ENCODE measurements around the gene LRRC74B. TPM values are rescaled to one million over a fixed set of nuclear protein-coding genes. Genes with fewer than 3 reads are reported as not detected.

The LRRC74B gene, protein sequence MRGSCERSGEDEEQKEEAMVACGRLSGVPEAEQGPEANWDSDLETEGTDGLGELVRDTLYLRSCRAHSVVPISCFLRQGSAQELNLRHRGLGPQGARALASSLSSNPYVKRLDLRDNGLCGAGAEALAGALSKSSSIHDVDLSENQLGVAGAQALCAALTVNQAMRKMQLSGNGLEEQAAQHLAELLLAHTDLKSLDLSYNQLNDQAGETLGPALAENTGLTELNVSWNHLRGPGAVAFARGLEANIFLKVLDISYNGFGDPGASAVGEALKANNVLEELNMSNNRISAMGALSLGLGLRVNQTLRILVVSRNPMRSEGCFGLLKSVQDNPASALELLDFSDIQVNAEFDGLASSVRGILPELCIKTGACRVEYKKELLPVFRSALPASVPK
- not detected for total RNA-seq

DNA sequence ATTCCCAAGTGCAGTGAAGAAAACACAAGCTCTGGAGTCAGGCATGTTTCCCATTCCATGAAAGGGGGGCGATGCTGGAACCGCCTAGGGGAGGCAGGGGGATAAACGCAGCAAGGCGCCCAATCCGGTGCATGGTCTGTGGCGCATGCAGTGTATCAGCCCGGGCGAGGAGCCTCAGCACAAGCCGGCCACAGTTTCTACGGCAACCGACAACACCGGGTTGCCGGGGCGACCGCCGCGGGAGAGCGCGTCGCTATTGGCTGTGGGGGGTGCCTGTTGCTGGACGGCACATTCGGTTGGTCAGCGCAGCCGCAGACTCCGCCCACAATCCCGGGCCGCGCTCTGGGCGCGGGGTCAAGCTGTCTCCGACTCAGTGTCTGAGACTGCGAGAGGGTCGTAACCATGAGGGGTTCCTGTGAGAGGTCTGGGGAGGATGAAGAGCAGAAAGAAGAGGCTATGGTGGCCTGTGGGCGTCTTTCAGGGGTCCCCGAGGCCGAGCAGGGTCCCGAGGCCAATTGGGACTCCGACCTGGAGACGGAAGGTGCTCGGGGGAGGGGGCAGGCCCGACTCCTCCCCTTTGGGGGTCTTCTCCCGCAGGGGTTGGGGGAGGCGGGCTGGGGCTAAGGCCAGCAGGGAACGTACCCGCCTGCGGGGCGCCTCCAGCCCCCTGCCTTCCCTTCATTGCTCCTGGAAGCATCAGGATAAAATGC lies at the start of gene LRRC74B:
Gene LRRC74B (plus strand): TSS at position 362 of the 710 bp plus-strand sequence. CDS start 41 bp downstream, at position 403.
- ATAC-seq, result peak; percentile 98
- ChIA-PET CTCF (interaction anchor here (1.5 kb wide), 1 partner anchor 25 kb away, joined by 5 read pairs; no protein-coding TSS in a partner anchor), POLR2A (no interaction called here)
- Mint-ChIP-seq H3K9me3 (no peaks in the 10 kb centered on the region), H3K36me3 (ENCODE audit: low read depth) (no peaks in the 10 kb centered on the region), H3K4me3 (peak within 1 kb of the TSS; percentile 47), H3K27me3 (peaks cover 19% of the 10 kb centered on the region), H3K4me1 (ENCODE audit: low read depth) (peaks cover 15% of the 10 kb centered on the region), H3K27ac (peak within 1 kb of the TSS; percentile 66)
- intact Hi-C loops (cut with micrococcal nuclease), result loop anchor here (10.0 kb wide), 1 partner anchor 49 kb away; no protein-coding TSS in a partner anchor
- peak; percentile 83 for DNase-seq
- TF ChIP-seq, protein P1, sequence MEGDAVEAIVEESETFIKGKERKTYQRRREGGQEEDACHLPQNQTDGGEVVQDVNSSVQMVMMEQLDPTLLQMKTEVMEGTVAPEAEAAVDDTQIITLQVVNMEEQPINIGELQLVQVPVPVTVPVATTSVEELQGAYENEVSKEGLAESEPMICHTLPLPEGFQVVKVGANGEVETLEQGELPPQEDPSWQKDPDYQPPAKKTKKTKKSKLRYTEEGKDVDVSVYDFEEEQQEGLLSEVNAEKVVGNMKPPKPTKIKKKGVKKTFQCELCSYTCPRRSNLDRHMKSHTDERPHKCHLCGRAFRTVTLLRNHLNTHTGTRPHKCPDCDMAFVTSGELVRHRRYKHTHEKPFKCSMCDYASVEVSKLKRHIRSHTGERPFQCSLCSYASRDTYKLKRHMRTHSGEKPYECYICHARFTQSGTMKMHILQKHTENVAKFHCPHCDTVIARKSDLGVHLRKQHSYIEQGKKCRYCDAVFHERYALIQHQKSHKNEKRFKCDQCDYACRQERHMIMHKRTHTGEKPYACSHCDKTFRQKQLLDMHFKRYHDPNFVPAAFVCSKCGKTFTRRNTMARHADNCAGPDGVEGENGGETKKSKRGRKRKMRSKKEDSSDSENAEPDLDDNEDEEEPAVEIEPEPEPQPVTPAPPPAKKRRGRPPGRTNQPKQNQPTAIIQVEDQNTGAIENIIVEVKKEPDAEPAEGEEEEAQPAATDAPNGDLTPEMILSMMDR (IDR thresholded peaks at IDR 0.05), result no peak

DNA sequence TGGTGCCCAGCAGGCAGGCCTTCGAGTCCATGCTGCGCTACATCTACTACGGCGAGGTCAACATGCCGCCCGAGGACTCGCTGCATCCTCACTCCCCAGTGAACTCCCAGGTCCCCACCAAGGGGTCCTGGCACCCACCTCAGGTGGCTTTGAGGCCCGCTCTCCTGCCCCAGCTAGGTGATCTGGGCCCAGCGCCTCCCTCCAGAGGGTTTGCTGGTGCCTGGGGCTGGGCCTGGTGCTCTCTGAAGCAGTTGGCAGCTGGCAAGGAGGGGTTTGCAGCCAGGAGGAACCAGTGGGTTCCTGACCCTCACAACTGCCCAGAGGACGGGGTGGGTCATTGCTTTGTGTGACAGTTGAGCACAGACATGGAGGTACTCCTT lies 49.7 kb upstream of the LRRC74B start:
- H3K36me3 Mint-ChIP-seq (ENCODE audit: low read depth), result peaks cover 2% of the 10 kb centered on the region
- ChIA-PET CTCF (interaction anchor here (1.1 kb wide), 1 partner anchor 25 kb away, joined by 3 read pairs; no protein-coding TSS in a partner anchor), POLR2A (no interaction called here)
- intact Hi-C loops (cut with micrococcal nuclease), result no loop called here
- H3K27me3 Mint-ChIP-seq, result no peaks in the 10 kb centered on the region
- no peak overlapping the region for H3K4me3 Mint-ChIP-seq
- DNase-seq (no peak), ATAC-seq (no peak)
- no peaks in the 10 kb centered on the region for H3K9me3 Mint-ChIP-seq
- H3K4me1 Mint-ChIP-seq (ENCODE audit: low read depth), result peaks cover 7% of the 10 kb centered on the region
- H3K27ac Mint-ChIP-seq, result no peak overlapping the region
- TF ChIP-seq, protein P1 (IDR thresholded peaks at IDR 0.05), result no peak

DNA sequence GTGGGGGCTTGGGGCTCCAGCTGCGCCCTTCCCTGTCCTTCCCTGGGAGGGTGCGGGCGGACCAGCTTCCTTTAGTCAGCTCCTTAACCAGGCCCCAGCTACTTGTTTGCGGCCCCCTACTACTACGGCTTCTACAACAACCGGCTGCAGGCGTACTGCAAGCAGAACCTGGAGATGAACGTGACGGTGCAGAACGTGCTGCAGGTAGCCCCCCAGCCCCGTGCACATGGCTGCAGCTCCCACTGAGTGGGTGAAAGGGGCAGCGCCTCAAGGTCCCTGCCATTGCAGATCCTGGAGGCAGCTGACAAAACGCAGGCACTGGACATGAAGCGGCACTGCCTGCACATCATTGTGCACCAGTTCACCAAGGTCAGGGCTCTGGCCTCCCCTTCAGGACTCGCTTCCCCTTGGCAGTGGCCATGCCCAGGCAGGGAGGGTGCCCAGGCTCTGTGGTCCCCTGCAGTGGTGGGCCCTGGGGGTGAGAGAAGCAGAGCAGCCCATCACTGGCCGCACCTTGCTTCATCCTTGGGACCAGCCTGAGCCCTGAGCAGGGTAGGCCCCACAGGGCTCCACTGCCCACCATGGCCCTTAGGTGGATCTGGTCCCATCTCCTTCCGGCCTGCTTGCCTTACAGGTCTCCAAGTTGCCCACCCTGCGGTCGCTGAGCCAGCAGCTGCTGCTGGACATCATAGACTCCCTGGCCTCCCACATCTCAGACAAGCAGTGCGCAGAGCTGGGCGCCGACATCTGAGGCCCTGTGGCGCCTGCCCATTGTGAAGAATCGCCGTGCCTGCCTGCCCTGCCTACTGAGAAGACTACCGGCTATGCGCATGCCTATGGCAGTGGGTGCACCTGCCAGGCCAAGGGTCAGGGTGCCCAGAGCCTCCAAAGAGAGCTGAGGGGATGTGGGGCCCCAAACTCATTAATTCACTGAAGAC lies 48.9 kb upstream of the LRRC74B start:
- intact Hi-C loops (cut with micrococcal nuclease), result no loop called here
- H3K36me3 Mint-ChIP-seq (ENCODE audit: low read depth), result peaks cover 6% of the 10 kb centered on the region
- CTCF ChIA-PET, result interaction anchor here (1.1 kb wide), 1 partner anchor 24 kb away, joined by 3 read pairs; no protein-coding TSS in a partner anchor

DNA sequence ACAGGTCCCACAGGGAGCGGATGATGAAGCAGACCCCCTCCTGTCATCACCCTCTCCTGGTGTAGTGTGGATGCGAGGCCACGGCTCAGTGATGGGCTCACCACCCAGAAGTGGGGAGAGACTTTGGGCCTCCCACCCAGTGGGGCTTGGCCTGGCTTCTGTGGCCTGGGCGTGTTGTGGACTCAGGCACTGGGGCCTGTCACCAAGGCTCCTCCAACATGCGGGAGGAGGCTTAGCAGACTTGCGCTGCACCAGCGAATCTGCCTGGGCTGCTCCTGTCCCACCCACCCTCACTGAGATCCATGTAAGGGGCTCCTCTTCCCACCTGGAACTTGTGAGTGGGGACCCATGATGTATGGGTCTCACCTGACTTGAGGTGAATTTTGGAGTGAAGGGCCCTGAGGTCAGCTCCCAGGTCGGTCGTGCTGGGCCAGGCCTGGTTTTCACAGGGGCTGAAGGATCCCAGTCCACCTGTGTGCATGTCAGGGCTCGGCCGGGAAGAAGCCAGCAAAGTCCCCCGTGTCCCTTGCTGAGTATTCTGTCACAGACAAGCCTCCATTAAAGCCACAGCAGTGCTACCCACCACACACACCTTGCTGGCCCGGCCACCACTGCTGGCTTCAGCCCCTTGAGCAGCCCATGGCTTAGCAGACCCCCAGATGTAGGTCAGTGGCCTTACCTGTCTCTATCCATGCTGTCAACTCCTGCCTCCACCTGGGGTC lies 48.0 kb upstream of the LRRC74B start:
- H3K9me3 Mint-ChIP-seq, result no peaks in the 10 kb centered on the region
- TF ChIP-seq, protein P1 (IDR thresholded peaks at IDR 0.05), result no peak
- no peak overlapping the region for H3K4me3 Mint-ChIP-seq
- no peak for DNase-seq
- peak overlapping the region; percentile 31 for H3K27ac Mint-ChIP-seq
- intact Hi-C loops (cut with micrococcal nuclease), result no loop called here
- no peaks in the 10 kb centered on the region for H3K27me3 Mint-ChIP-seq
- ATAC-seq, result no peak
- H3K36me3 Mint-ChIP-seq (ENCODE audit: low read depth), result peaks cover 3% of the 10 kb centered on the region
- POLR2A ChIA-PET, result interaction anchor here (1.0 to 5.0 kb wide), 2 partner anchors 12 to 16 kb away, joined by 3 to 20 read pairs; no protein-coding TSS in a partner anchor
- CTCF ChIA-PET, result no interaction called here
- H3K4me1 Mint-ChIP-seq (ENCODE audit: low read depth), result peaks cover 7% of the 10 kb centered on the region

More for the DNA sequence above, 48.9 kb upstream of the LRRC74B start:
- POLR2A ChIA-PET, result interaction anchor here (1.0 to 5.0 kb wide), 2 partner anchors 11 to 15 kb away, joined by 3 to 20 read pairs; no protein-coding TSS in a partner anchor
- Mint-ChIP-seq H3K9me3 (no peaks in the 10 kb centered on the region), H3K4me3 (no peak overlapping the region), H3K4me1 (ENCODE audit: low read depth) (peaks cover 7% of the 10 kb centered on the region), H3K27ac (no peak overlapping the region), H3K27me3 (no peaks in the 10 kb centered on the region)
- TF ChIP-seq, protein P1 (IDR thresholded peaks at IDR 0.05), result no peak
- no peak for ATAC-seq
- DNase-seq, result no peak

Data from activated CD8-positive, alpha-beta T cell treated with anti-CD3 and anti-CD28 coated beads for 36 hours (primary cell).